ENCODE data around the gene FAM174C. TPM values are rescaled to one million over a fixed set of nuclear protein-coding genes. Genes with fewer than 3 reads are reported as not detected.

FAM174C gene
- total RNA-seq, 1 experiment from 2014 or later: 77.1 TPM

DNA sequence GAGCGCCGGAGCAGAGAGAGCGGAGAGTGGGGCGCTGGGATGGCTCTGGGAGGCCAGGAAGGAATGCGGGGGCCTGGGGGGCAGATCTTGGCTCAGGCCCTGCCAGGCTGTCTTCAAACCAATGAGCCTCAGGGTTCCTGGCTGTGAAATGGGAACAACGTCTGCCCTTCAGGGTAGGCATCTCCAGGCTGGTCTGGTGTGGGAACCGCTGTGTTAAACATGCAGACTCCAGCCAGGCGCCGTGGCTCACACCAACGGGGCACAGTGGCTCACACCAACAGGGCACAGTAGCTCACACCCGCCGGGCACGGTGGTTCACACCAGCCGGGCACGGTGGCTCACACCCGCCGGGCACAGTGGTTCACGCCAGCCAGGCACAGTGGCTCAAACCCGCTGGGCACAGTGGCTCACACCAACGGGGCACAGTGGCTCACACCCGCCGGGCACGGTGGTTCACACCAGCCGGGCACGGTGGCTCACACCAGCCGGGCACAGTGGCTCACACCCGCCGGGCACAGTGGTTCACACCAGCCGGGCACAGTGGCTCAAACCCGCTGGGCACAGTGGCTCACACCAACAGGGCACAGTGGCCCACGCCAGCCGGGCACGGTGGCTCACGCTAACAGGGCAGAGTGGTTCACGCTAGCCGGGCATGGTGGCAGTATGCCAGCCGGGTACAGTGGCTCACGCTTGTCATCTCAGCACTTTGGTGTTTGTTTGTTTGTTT lies 50.4 kb downstream of the FAM174C start (continued):
- TF ChIP-seq EZH2 (IDR thresholded peaks at IDR 0.05) (no peak), EGR1 (IDR thresholded peaks at IDR 0.05; ENCODE audit: low read depth) (no peak)

DNA sequence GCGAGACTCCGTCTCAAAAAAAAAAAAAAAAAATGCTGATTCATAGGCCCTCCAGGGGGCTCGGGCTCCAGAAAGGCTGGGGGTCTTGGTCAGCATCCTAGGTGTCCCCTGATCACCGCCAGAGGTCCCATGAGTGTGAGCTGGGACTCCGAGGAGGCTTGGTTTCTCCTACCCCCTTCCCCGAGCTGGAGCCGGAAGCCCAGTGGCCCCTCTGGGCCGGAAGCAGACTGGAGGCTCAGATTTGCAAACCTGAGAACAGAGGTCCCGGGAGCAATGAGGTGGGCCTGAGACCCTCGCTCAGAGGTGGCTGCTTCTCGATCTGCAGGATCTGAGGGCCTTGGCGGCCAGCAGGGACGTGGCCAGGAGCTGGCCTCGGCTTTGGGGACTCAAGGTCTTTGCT lies 51.8 kb downstream of the FAM174C start:
- ATAC-seq (no peak), DNase-seq (ENCODE audit: low read depth, low spot score) (no peak)
- Histone ChIP-seq H3K9me2 (ENCODE audit: insufficient read depth) (no peaks in the 10 kb centered on the region), H3K4me2 (ENCODE audit: low read length) (no peak overlapping the region), H4K20me1 (ENCODE audit: insufficient read depth) (no peaks in the 10 kb centered on the region), H2AFZ (ENCODE audit: low read depth, low read length, poor library complexity, severe bottlenecking) (no peak overlapping the region), H3K9me3 (ENCODE audit: control insufficient read depth in 1 of 2, insufficient read depth in 1 of 2, low read depth in 1 of 2, low read length in 2 of 2) (no peaks in the 10 kb centered on the region), H3K79me2 (ENCODE audit: insufficient read depth, low read length) (no peaks in the 10 kb centered on the region), H3K9ac (ENCODE audit: low read length) (no peak overlapping the region), H3K27me3 (ENCODE audit: insufficient read depth, low read length) (no peaks in the 10 kb centered on the region), H3K4me3 (replicated peaks in 1 of 2; ENCODE audit: low read depth in 1 of 2, low read length in 2 of 2) (no peak overlapping the region), H3K4me1 (ENCODE audit: control insufficient read depth in 1 of 2, insufficient read depth in 2 of 2, low read length in 2 of 2) (peaks cover 5 to 15% of the 10 kb centered on the region in 2 experiments), H3K36me3 (ENCODE audit: control insufficient read depth in 1 of 2, insufficient read depth in 2 of 2, low read length in 2 of 2) (no peaks in the 10 kb centered on the region), H3K27ac (ENCODE audit: low read depth, low read length) (no peak overlapping the region)
- TF ChIP-seq, protein P1, sequence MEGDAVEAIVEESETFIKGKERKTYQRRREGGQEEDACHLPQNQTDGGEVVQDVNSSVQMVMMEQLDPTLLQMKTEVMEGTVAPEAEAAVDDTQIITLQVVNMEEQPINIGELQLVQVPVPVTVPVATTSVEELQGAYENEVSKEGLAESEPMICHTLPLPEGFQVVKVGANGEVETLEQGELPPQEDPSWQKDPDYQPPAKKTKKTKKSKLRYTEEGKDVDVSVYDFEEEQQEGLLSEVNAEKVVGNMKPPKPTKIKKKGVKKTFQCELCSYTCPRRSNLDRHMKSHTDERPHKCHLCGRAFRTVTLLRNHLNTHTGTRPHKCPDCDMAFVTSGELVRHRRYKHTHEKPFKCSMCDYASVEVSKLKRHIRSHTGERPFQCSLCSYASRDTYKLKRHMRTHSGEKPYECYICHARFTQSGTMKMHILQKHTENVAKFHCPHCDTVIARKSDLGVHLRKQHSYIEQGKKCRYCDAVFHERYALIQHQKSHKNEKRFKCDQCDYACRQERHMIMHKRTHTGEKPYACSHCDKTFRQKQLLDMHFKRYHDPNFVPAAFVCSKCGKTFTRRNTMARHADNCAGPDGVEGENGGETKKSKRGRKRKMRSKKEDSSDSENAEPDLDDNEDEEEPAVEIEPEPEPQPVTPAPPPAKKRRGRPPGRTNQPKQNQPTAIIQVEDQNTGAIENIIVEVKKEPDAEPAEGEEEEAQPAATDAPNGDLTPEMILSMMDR (IDR thresholded peaks at IDR 0.05 in 2 of 3, conservative IDR thresholded peaks at IDR 0.05 in 1 of 3; ENCODE audit: borderline replicate concordance in 1 of 3, insufficient read depth in 1 of 3, low read depth in 2 of 3, low read length in 2 of 3): no peak
- TF ChIP-seq, protein P2, sequence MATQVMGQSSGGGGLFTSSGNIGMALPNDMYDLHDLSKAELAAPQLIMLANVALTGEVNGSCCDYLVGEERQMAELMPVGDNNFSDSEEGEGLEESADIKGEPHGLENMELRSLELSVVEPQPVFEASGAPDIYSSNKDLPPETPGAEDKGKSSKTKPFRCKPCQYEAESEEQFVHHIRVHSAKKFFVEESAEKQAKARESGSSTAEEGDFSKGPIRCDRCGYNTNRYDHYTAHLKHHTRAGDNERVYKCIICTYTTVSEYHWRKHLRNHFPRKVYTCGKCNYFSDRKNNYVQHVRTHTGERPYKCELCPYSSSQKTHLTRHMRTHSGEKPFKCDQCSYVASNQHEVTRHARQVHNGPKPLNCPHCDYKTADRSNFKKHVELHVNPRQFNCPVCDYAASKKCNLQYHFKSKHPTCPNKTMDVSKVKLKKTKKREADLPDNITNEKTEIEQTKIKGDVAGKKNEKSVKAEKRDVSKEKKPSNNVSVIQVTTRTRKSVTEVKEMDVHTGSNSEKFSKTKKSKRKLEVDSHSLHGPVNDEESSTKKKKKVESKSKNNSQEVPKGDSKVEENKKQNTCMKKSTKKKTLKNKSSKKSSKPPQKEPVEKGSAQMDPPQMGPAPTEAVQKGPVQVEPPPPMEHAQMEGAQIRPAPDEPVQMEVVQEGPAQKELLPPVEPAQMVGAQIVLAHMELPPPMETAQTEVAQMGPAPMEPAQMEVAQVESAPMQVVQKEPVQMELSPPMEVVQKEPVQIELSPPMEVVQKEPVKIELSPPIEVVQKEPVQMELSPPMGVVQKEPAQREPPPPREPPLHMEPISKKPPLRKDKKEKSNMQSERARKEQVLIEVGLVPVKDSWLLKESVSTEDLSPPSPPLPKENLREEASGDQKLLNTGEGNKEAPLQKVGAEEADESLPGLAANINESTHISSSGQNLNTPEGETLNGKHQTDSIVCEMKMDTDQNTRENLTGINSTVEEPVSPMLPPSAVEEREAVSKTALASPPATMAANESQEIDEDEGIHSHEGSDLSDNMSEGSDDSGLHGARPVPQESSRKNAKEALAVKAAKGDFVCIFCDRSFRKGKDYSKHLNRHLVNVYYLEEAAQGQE (IDR thresholded peaks at IDR 0.05; ENCODE audit: low read depth): no peak
- TF ChIP-seq EZH2phosphoT487 (IDR thresholded peaks at IDR 0.05; ENCODE audit: borderline replicate concordance) (no peak), SIN3A (IDR thresholded peaks at IDR 0.05; ENCODE audit: low read depth) (no peak), RAD21 (IDR thresholded peaks at IDR 0.05; ENCODE audit: low read depth) (no peak), POLR2AphosphoS5 (IDR thresholded peaks at IDR 0.05; ENCODE audit: low read depth, low read length) (no peak), EGR1 (IDR thresholded peaks at IDR 0.05; ENCODE audit: low read depth) (no peak), EZH2 (IDR thresholded peaks at IDR 0.05) (no peak), SP1 (IDR thresholded peaks at IDR 0.05; ENCODE audit: low read depth) (no peak), ZFX (IDR thresholded peaks at IDR 0.05) (no peak), POLR2A (IDR thresholded peaks at IDR 0.05; ENCODE audit: borderline replicate concordance, extremely low read depth, insufficient read depth, insufficient read length) (no peak)
- TF ChIP-seq, protein P3, sequence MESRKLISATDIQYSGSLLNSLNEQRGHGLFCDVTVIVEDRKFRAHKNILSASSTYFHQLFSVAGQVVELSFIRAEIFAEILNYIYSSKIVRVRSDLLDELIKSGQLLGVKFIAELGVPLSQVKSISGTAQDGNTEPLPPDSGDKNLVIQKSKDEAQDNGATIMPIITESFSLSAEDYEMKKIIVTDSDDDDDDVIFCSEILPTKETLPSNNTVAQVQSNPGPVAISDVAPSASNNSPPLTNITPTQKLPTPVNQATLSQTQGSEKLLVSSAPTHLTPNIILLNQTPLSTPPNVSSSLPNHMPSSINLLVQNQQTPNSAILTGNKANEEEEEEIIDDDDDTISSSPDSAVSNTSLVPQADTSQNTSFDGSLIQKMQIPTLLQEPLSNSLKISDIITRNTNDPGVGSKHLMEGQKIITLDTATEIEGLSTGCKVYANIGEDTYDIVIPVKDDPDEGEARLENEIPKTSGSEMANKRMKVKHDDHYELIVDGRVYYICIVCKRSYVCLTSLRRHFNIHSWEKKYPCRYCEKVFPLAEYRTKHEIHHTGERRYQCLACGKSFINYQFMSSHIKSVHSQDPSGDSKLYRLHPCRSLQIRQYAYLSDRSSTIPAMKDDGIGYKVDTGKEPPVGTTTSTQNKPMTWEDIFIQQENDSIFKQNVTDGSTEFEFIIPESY (IDR thresholded peaks at IDR 0.05; ENCODE audit: extremely low read depth, insufficient replicate concordance, low read length): no peak
- TF ChIP-seq, protein P4, sequence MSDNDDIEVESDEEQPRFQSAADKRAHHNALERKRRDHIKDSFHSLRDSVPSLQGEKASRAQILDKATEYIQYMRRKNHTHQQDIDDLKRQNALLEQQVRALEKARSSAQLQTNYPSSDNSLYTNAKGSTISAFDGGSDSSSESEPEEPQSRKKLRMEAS (IDR thresholded peaks at IDR 0.05): no peak
- CTCF ChIA-PET: interaction anchor here (1.0 kb wide), 1 partner anchor 11 kb away, joined by 3 read pairs; no protein-coding TSS in a partner anchor
- intact Hi-C loops (cut with micrococcal nuclease): no loop called here
- RAD21 ChIA-PET (ENCODE audit: low non-redundant PET in 1 of 2, low total read pairs in 2 of 2, uncharacterized antibody in 2 of 2, unreplicated experiment in 2 of 2): no interaction called here
- no TSS peak for BruUV-seq (replicated peaks)
- POLR2A ChIA-PET: no interaction called here
